ENCODE data around the gene NAPA. TPM values are rescaled to one million over a fixed set of nuclear protein-coding genes. Genes with fewer than 3 reads are reported as not detected.

NAPA gene
- 101 and 102 TPM in 2 replicates for total RNA-seq

- intact Hi-C loops (cut with micrococcal nuclease) = loop anchor here (1.0 to 5.0 kb wide), 15 partner anchors 26 to 1736 kb away; partner anchors contain the start of genes DHX34, INAFM1, KPTN and NOP53
Observed at GRCh38 chr19:47514869-47515588, at the start of gene NAPA. Gene NAPA, minus strand, starts transcription at chr19:47515063. Its CDS starts 123 bp downstream, at chr19:47514940.

GRCh38 chr19:47564081-47564480 lies 49.2 kb upstream of the NAPA start:
- intact Hi-C loops (cut with micrococcal nuclease) = no loop called here

- intact Hi-C loops (cut with micrococcal nuclease) = no loop called here
Observed at GRCh38 chr19:47561440-47562057, 46.7 kb upstream of the NAPA start.

GRCh38 chr19:47560999-47561398 lies 46.1 kb upstream of the NAPA start:
- intact Hi-C loops (cut with micrococcal nuclease) = no loop called here

GRCh38 chr19:47550129-47550528 lies 35.3 kb upstream of the NAPA start:
- intact Hi-C loops (cut with micrococcal nuclease) = no loop called here

- intact Hi-C loops (cut with micrococcal nuclease) = no loop called here
Observed at GRCh38 chr19:47549261-47549862, 34.5 kb upstream of the NAPA start.

GRCh38 chr19:47547199-47547598 lies 32.3 kb upstream of the NAPA start:
- intact Hi-C loops (cut with micrococcal nuclease) = no loop called here

GRCh38 chr19:47545061-47545948 lies 30.4 kb upstream of the NAPA start:
- intact Hi-C loops (cut with micrococcal nuclease) = no loop called here

GRCh38 chr19:47544476-47544875 lies 29.6 kb upstream of the NAPA start:
- intact Hi-C loops (cut with micrococcal nuclease) = no loop called here

- intact Hi-C loops (cut with micrococcal nuclease) = no loop called here
Observed at GRCh38 chr19:47544075-47544474, 29.2 kb upstream of the NAPA start.

GRCh38 chr19:47542030-47542475 lies 27.2 kb upstream of the NAPA start:
- intact Hi-C loops (cut with micrococcal nuclease) = no loop called here

- intact Hi-C loops (cut with micrococcal nuclease) = loop anchor here (1.0 kb wide), 1 partner anchor 26 kb away; the partner anchor contains the start of gene NAPA
Observed at GRCh38 chr19:47541518-47541917, 26.7 kb upstream of the NAPA start.

- intact Hi-C loops (cut with micrococcal nuclease) = loop anchor here (1.0 kb wide), 1 partner anchor 25 kb away; the partner anchor contains the start of gene NAPA
Observed at GRCh38 chr19:47540748-47541147, 25.9 kb upstream of the NAPA start.

- intact Hi-C loops (cut with micrococcal nuclease) = no loop called here
Observed at GRCh38 chr19:47539747-47540311, 25.0 kb upstream of the NAPA start.

- intact Hi-C loops (cut with micrococcal nuclease) = no loop called here
Observed at GRCh38 chr19:47538812-47539211, 23.9 kb upstream of the NAPA start.

GRCh38 chr19:47537493-47537892 lies 22.6 kb upstream of the NAPA start:
- intact Hi-C loops (cut with micrococcal nuclease) = no loop called here

GRCh38 chr19:47534628-47535027 lies 19.8 kb upstream of the NAPA start:
- intact Hi-C loops (cut with micrococcal nuclease) = no loop called here

- intact Hi-C loops (cut with micrococcal nuclease) = no loop called here
Observed at GRCh38 chr19:47531640-47532387, 17.0 kb upstream of the NAPA start.

GRCh38 chr19:47529018-47529742 lies 14.3 kb upstream of the NAPA start:
- intact Hi-C loops (cut with micrococcal nuclease) = no loop called here

All from T-helper 1 cell treated with Interleukin-12 subunit alpha and Interleukin-12 subunit beta and Interleukin-4 antibody, amounts not matched to agents 30 ng/mL and 1 ng/mL, for 36 hours (primary cell).